BE2C (cell line): ENCODE results near the gene RFFL. TPM values are rescaled to one million over a fixed set of nuclear protein-coding genes. Genes with fewer than 3 reads are reported as not detected.
"Not testable (repeated sequence)": the region's sequence is repeated elsewhere in the genome, so short reads cannot be mapped to it uniquely, and the experiment has no call there.

Experiments used
- DNase-seq: peaks from one replicate; pipeline ENCODE4 v3.0.0-alpha.2; 2020
- H3K27me3 ChIP-seq: fragments of 250-450 bp; sonication (Bioruptor Pico); 2 replicates; pipeline ENCODE4 v1.5.1; 2020; ENCODE audit warnings: mild to moderate bottlenecking
- H3K36me3 ChIP-seq: fragments of 250-450 bp; sonication (Bioruptor Pico); 2 replicates; pipeline ENCODE4 v1.5.1; 2020; ENCODE audit warnings: mild to moderate bottlenecking
- H3K4me1 ChIP-seq: fragments of 250-450 bp; sonication (Bioruptor Pico); 2 replicates; pipeline ENCODE4 v1.5.1; 2020
- H3K4me3 ChIP-seq: 2 replicates; pipeline ENCODE4 v1.5.1; 2011; ENCODE audit warnings: low read depth, low read length
- H3K9me3 ChIP-seq: fragments of 250-450 bp; sonication (Bioruptor Pico); 2 replicates; pipeline ENCODE4 v1.5.1; 2020
- polyA plus RNA-seq: library from polyadenylated mRNA; unstranded; fragments of >200 nt; gene quantifications from one replicate; pipeline ENCODE4 v1.2.1, GENCODE V29; 2012; ENCODE audit warnings: low read depth, missing spikeins; ENCODE audit not compliant: insufficient read length, insufficient read depth
- TF ChIP-seq, protein P1 (sequence below): IDR thresholded peaks from 2 replicates; pipeline ENCODE4 v1.5.1; 2012; ENCODE audit warnings: mild to moderate bottlenecking, low read depth, low read length

The RFFL gene
- polyA plus RNA-seq, result 6.7 TPM

DNA sequence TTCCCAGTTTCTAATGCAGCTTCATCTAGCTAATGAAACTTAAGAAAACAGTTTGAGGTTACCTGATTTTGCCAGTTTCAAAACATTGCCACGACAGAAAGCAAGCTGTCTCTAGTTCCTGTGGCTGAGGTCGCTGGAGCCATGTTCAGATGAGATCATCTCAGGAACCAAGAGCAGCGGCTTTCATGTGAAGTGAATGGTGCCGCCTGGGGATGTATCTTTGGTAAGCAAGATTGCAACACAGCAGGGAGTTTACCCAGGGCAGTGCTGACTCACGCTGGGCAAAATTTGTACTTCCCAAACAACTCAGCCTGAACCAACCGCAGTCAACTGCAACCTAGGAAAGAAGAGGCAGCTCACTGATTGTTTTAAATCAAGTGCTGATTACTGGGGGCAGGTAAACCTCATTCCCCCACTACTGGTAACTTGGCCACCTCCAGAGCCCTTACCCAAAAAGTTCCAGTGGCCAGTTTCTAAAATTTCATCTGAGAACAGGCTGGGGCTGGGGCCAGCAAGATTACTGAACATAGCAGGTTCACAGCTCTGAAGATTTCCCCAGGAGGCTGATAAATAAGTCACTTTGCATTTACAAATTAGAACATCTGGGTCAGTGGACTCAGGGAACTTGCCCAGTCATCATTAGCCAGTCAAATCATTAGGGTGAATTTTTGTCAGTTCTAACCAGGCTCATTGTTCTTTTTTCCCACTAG lies at the start of gene RFFL:
TSS of gene RFFL (minus strand) at position 194 of the 710 bp plus-strand sequence. CDS start 37,154 bp downstream, outside the sequence.
- H3K36me3 ChIP-seq, result no peaks in the 10 kb centered on the region
- TF ChIP-seq, protein P1, sequence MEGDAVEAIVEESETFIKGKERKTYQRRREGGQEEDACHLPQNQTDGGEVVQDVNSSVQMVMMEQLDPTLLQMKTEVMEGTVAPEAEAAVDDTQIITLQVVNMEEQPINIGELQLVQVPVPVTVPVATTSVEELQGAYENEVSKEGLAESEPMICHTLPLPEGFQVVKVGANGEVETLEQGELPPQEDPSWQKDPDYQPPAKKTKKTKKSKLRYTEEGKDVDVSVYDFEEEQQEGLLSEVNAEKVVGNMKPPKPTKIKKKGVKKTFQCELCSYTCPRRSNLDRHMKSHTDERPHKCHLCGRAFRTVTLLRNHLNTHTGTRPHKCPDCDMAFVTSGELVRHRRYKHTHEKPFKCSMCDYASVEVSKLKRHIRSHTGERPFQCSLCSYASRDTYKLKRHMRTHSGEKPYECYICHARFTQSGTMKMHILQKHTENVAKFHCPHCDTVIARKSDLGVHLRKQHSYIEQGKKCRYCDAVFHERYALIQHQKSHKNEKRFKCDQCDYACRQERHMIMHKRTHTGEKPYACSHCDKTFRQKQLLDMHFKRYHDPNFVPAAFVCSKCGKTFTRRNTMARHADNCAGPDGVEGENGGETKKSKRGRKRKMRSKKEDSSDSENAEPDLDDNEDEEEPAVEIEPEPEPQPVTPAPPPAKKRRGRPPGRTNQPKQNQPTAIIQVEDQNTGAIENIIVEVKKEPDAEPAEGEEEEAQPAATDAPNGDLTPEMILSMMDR, result peak; percentile 36; the same call in 1 of the 2 replicates
- no peaks in the 10 kb centered on the region for H3K9me3 ChIP-seq
- peaks cover 7% of the 10 kb centered on the region for H3K4me1 ChIP-seq
- no peaks in the 10 kb centered on the region for H3K27me3 ChIP-seq
- DNase-seq, result peak; percentile 85
- peak within 1 kb of the TSS; percentile 39 for H3K4me3 ChIP-seq

- DNase-seq, H3K36me3 ChIP-seq, H3K27me3 ChIP-seq: not testable (repeated sequence)
These were observed 47.3 kb upstream of the RFFL start for GRCh38 chr17:35110791-35111190.

DNA sequence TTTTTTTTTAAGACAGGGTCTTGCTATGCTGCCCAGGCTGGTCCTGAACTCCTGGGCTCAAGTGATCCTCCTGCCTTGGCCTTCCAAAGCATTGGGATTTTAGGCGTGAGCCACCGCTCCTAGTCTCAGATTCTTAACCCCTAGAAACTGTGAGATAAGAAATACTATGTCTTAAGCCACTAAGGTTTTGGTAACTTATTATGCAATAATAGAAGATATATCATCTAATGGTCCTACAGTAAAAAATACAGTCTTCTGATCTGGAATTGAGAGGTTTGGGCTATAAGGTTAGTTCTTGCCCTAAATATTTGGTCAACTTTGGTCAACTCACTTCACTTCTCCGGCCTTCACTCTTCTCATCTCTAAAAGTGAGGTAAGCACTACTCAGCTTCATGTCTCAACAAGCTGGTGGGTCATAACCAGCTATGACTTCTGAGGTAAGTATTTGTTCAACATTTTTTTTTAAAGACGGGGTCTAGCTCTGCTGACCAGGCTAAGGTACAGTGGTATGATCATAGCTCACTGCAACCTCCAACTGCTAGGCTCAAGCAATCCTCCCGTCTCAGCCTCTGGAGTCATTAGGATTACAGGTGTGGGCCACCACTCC lies 41.4 kb upstream of the RFFL start:
- TF ChIP-seq, protein P1, result no peak
- Histone ChIP-seq H3K36me3 (peaks cover 14% of the 10 kb centered on the region), H3K4me1 (no peaks in the 10 kb centered on the region), H3K9me3 (no peaks in the 10 kb centered on the region), H3K27me3 (no peaks in the 10 kb centered on the region), H3K4me3 (no peak overlapping the region)
- no peak for DNase-seq

More at GRCh38 chr17:35110791-35111190, 47.3 kb upstream of the RFFL start:
- not testable (repeated sequence) for H3K9me3 ChIP-seq, H3K4me1 ChIP-seq, H3K4me3 ChIP-seq

GRCh38 chr17:35103271-35103670 lies 39.8 kb upstream of the RFFL start:
- TF ChIP-seq, protein P1, result no peak
- no peak for DNase-seq
- Histone ChIP-seq H3K4me1 (no peaks in the 10 kb centered on the region), H3K4me3 (no peak overlapping the region), H3K36me3 (peaks cover 14% of the 10 kb centered on the region), H3K9me3 (no peaks in the 10 kb centered on the region), H3K27me3 (no peaks in the 10 kb centered on the region)

- no peaks in the 10 kb centered on the region for H3K4me1 ChIP-seq
- H3K36me3 ChIP-seq, result peaks cover 14% of the 10 kb centered on the region
- H3K4me3 ChIP-seq, result no peak overlapping the region
- TF ChIP-seq, protein P1, result no peak
- DNase-seq, result no peak
- no peaks in the 10 kb centered on the region for H3K27me3 ChIP-seq
- no peaks in the 10 kb centered on the region for H3K9me3 ChIP-seq
These were observed 38.2 kb upstream of the RFFL start for GRCh38 chr17:35101725-35102124.

- Histone ChIP-seq H3K4me3 (no peak overlapping the region), H3K36me3 (peaks cover 8% of the 10 kb centered on the region), H3K4me1 (no peaks in the 10 kb centered on the region), H3K9me3 (no peaks in the 10 kb centered on the region), H3K27me3 (no peaks in the 10 kb centered on the region)
- TF ChIP-seq, protein P1, result no peak
- no peak for DNase-seq
These were observed 37.5 kb upstream of the RFFL start for GRCh38 chr17:35101036-35101435.
